GM12801 (cell line): ENCODE results near the gene F2R.

Experiments used
- TF ChIP-seq, protein P1 (sequence below): IDR thresholded peaks from one replicate; pipeline ENCODE4 v1.5.1; 2011; ENCODE audit warnings: control low read depth; ENCODE audit not compliant: insufficient read length; ENCODE audit errors: extremely low read depth

F2R gene

DNA sequence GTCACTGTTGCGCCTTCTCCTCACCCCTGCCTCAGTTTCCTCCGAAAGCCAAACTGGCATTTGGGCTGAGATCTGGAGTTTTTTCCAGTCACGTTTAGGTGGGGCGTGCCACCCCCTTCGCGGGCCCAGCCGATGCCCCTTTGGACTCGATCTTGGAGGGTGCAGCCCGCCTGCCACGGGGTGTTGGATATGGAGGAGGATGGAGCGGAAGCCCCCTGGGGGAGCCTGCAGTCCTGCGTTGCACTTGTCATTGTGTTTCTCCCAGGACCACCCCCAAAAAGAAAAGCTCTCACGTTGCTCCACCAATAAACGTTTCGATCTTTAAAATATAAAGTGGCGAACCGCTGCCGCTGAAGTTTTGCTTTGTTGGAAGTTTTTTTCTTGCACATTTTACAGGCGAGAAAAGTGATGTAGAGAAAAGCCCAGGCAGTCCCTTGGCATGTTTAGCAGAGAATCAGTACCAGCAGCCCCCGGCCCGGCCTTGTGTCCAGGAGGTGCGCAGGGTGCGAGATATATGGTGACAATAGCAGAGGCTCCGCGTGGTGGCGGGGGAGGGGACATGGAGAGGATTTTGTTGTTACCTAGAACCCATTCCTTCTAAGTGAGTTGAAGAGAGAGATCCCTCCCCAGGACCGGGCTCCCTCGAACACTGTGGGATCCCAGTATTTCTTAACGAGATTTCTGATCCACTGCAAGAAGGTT, 681 bp downstream of the F2R start:
- TF ChIP-seq, protein P1, sequence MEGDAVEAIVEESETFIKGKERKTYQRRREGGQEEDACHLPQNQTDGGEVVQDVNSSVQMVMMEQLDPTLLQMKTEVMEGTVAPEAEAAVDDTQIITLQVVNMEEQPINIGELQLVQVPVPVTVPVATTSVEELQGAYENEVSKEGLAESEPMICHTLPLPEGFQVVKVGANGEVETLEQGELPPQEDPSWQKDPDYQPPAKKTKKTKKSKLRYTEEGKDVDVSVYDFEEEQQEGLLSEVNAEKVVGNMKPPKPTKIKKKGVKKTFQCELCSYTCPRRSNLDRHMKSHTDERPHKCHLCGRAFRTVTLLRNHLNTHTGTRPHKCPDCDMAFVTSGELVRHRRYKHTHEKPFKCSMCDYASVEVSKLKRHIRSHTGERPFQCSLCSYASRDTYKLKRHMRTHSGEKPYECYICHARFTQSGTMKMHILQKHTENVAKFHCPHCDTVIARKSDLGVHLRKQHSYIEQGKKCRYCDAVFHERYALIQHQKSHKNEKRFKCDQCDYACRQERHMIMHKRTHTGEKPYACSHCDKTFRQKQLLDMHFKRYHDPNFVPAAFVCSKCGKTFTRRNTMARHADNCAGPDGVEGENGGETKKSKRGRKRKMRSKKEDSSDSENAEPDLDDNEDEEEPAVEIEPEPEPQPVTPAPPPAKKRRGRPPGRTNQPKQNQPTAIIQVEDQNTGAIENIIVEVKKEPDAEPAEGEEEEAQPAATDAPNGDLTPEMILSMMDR, result no peak

DNA sequence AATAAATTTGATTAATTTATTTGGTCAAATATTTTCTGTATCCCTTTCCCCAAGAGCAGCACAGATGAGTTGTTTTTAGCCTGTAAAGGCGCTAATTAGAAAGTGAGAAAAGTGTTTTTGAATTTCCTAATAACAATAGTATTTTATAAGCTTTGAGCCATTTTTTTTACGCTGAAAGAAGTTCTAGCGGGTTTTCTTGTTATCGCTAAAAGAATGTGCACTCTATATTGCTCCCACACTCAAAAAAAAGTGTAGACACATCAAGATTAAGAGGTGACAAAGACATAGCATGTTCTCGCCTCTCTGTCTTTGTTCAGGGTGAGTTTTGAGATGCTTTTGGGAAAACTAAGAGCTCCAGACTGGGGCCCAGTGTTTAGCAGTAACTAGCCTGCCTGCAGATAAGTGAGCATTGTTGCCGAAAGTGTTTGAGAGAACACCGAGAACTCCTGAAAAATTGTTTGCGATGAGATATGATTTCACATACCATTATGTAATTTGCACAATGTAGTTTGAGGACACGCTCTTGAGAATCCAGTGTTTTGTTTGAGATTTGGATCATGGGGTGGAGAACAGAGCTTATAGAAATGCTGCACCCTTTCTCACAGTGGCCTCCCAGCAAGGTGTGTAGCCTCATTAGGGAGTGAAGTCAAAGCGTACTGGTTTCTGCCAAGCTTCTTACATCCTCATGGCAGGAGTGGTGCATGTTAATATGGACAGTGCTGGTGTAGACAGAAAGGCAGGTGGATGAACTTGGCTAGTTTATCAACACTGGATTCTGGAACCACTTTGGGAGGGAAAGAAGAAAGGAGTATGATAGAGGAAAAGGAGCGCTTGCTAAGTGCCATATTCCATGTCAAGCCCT, 1.5 kb downstream of the F2R start:
- TF ChIP-seq, protein P1, result no peak

DNA sequence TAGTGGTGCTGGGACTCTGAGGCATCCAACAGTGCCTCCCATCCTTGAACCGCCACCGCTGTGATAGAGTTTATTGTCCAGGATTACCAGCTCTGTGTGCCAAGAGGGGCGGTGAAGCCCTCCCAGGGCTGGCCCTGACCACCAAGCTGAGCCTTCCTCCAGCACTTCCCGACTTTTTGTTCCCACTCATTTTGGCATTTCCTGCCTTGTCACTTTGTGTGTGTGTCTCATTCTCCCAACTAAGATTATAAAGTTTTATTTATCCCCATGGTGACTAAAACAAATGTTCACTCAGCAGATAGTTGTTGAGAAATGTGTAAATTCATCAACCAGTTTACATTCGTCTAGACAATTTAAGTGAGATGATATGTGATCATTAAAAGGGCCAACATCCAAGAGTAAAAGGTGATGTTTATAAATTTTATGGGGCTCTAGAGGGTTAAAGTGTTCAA, 2.5 kb downstream of the F2R start:
- TF ChIP-seq, protein P1, result no peak

DNA sequence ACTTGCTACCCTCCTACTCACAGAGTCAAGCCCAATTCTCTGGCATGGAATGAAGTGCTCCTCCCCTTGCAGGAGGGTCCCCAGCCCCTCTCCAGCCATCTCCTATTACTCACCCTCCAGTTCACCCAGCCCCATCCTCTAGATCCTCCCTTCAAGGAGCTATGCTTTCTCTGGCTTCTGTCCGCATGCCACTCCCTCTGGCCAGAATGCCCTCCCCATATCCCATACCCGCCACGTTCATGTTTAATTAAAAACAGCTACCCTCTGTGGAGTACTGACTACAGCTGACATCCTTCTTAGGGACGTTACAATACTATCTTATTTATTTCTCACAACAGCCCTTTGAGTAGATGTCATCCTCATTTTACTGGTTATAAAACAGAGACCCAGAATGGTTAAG, 3.0 kb downstream of the F2R start:
- TF ChIP-seq, protein P1, result no peak

DNA sequence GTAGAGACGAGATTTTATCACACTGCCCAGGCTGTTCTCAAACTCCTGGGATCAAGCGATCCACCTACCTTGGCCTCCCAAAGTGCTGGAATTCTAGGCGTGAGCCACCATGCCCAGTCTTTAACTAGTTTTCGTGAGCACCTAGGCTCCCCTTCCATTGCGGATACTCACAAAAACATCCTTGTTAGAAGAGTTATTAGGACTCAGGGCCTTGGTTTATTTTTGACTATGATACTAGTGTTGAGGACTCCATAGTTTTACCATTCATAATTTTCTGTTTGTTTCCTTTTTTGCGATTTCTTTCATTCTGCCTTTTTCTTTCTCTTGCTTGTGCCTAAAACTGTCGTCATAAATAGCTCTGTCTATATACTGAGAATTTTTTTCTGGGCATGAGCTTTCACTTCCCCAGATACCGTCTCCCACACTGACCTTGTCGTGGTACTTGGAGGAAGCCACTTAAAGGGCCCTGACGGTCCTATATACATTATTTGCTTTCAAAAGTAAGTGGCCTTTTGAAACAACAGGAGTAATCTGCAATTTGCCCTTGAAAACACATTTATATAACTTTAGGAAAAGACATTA, 5.2 kb downstream of the F2R start:
- TF ChIP-seq, protein P1, result no peak

DNA sequence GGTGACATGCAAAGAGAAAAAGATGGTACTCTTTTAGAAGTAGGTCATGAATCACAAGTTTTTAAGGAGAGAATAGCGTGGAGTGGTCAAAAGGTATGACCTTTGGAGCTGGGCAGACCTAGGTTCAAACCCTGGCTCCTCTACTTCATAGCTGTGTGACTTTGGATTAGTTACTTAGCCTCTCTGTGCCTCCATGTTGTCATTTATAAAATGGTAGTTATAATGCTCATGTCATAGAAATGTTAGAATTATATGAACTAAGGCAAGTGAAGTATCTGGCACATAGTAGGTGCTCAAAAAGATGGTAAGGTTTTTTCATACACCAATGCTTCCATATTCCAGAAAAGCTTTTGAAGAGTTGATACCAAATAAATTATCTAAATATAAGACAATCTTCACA, 7.3 kb downstream of the F2R start:
- TF ChIP-seq, protein P1, result no peak

DNA sequence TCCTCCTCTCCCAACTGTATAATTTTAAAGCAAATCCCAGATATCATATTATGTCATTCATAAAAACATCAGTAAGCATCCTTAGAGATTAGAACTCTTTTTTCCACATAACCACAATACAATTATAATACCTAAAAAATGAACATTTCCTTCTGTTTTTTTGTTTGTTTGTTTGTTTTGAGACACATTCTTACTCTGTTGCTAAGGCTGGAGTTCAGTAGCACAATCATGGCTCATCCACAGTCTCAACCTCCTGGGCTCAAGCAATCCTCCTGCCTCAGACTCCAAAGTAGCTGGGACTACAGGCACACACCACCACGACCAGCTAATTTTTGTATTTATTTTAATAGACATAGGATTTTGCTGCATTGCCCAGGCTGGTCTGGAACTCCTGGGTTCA, 8.0 kb downstream of the F2R start:
- TF ChIP-seq, protein P1, result no peak
